Transverse colon (tissue), 4 donors: Measurements from ENCODE around the gene CBARP. TPM values are rescaled to one million over a fixed set of nuclear protein-coding genes. Genes with fewer than 3 reads are reported as not detected.

Source experiments
- DNase-seq: peaks from one replicate; pipeline ENCODE4 v3.0.0-alpha.2; 2019
- H3K27ac ChIP-seq, 4 donors: fragments of 200-600 bp; sonication (generic); 2 replicates each; pipeline ENCODE4 v1.5.1; 2016 to 2018; ENCODE audit warnings: inconsistent platforms in 4 of 4
- H3K27me3 ChIP-seq: fragments of 200-600 bp; sonication (generic); 2 replicates; pipeline ENCODE4 v1.5.1; 2017; ENCODE audit warnings: inconsistent platforms
- H3K36me3 ChIP-seq, 4 donors: fragments of 200-600 bp; sonication (generic); 2 replicates each; pipeline ENCODE4 v1.5.1; 2017 to 2019; ENCODE audit warnings: inconsistent platforms in 4 of 4
- H3K4me1 ChIP-seq, 4 donors: fragments of 200-600 bp; sonication (generic); 2 replicates each; pipeline ENCODE4 v1.5.1; 2017 to 2020; ENCODE audit warnings: inconsistent platforms in 4 of 4
- H3K4me3 ChIP-seq, 4 donors: fragments of 200-600 bp; sonication (generic); 1 replicate in 1 of 4; 2 replicates in 3 of 4; pipeline versions ENCODE4 v1.5.1 to v1.6.1; 2017 to 2019; ENCODE audit warnings: inconsistent platforms in 4 of 4
- H3K9me3 ChIP-seq, 2 donors: fragments of 200-600 bp; sonication (generic); 2 replicates each; pipeline ENCODE4 v1.5.1; 2017 to 2019; ENCODE audit warnings: inconsistent platforms in 2 of 2
- CTCF ChIP-seq, 5 experiments: fragments of 200-600 bp in 3 of 5; fragments of 450-650 bp in 2 of 5; sonication (generic) in 3 of 5; IDR thresholded peaks; 1 replicate in 2 of 5; 2 replicates in 3 of 5; pipeline ENCODE4 v1.5.1; 2016 to 2017; ENCODE audit warnings: antibody characterized with exemption in 5 of 5, inconsistent platforms in 3 of 5, mild to moderate bottlenecking in 2 of 5, moderate library complexity in 1 of 5
- EP300 ChIP-seq: sonication (generic); formaldehyde crosslinking; IDR thresholded peaks from one replicate; pipeline ENCODE4 v1.6.1; 2017; ENCODE audit warnings: antibody characterized with exemption, low read depth
- POLR2A ChIP-seq: fragments of 450-650 bp; IDR thresholded peaks from one replicate; pipeline ENCODE4 v1.6.1; 2016; ENCODE audit warnings: antibody characterized with exemption, mild to moderate bottlenecking, moderate library complexity
- POLR2AphosphoS5 ChIP-seq, 3 donors: sonication (generic); formaldehyde crosslinking; IDR thresholded peaks; one replicate each; pipeline ENCODE4 v1.6.1; 2016; ENCODE audit warnings: antibody characterized with exemption in 3 of 3
- WGBS, 2 donors: methylation state at CpG; one replicate each; pipeline ENCODE4 v1.1.5; 2018; ENCODE audit warnings: low coverage in 1 of 2; 5-methylcytosine and 5-hydroxymethylcytosine counted together
- in situ Hi-C, 4 donors: fragments of 200-750 bp; cut with MboI; loops; one replicate each; pipeline versions ENCODE4 v1.15.0 to v1.15.1; 2017; ENCODE audit warnings: low sequenced_read_pairs in 3 of 4, low pct_ligation_motif_present in 1 of 4, low pct_unique_long_range_greater_than_20kb in 1 of 4
- intact Hi-C: fragments of 100-400 bp; cut with DNase I; formaldehyde crosslinking; loops from one replicate; pipeline ENCODE4 v1.15.1; 2023; ENCODE audit warnings: low total_unique reads
- total RNA-seq, 4 donors: library from RNA; depleted of rRNA; stranded (reverse); fragments of >200 nt; gene quantifications; one replicate each; pipeline ENCODE4 v1.1.0, GENCODE V29; 2016

Gene CBARP
- total RNA-seq, 4 donors from 2014 or later, result 0.32 to 5.2 (median 0.68) TPM; not detected in 1

- H3K27me3 ChIP-seq, result no peaks in the 10 kb centered on the region
- intact Hi-C loops (no loop called here), in situ Hi-C loops (no loop called here)
- TF ChIP-seq EP300, result no peak
- no peak for TF ChIP-seq POLR2AphosphoS5 (IDR thresholded peaks at IDR 0.05)
- TF ChIP-seq POLR2A, result no peak
- no peak for TF ChIP-seq CTCF (IDR thresholded peaks at IDR 0.05)
- no peak overlapping the region for H3K4me3 ChIP-seq
- DNase-seq, result no peak
- no peak overlapping the region for H3K27ac ChIP-seq
- no peaks in the 10 kb centered on the region for H3K9me3 ChIP-seq
- H3K36me3 ChIP-seq, result peaks cover 0 to 15% (median 2%) of the 10 kb centered on the region in 4 donors
- WGBS, 2 donors, result 90% methylated on average over 17 of the region's 22 CpGs; no CpG with 5 or more reads in 1 of the 2 donors
- peaks cover 9 to 27% (median 13%) of the 10 kb centered on the region in 4 donors for H3K4me1 ChIP-seq
Observed at GRCh38 chr19:1221904-1222255, 15.9 kb downstream of the CBARP start.

DNA sequence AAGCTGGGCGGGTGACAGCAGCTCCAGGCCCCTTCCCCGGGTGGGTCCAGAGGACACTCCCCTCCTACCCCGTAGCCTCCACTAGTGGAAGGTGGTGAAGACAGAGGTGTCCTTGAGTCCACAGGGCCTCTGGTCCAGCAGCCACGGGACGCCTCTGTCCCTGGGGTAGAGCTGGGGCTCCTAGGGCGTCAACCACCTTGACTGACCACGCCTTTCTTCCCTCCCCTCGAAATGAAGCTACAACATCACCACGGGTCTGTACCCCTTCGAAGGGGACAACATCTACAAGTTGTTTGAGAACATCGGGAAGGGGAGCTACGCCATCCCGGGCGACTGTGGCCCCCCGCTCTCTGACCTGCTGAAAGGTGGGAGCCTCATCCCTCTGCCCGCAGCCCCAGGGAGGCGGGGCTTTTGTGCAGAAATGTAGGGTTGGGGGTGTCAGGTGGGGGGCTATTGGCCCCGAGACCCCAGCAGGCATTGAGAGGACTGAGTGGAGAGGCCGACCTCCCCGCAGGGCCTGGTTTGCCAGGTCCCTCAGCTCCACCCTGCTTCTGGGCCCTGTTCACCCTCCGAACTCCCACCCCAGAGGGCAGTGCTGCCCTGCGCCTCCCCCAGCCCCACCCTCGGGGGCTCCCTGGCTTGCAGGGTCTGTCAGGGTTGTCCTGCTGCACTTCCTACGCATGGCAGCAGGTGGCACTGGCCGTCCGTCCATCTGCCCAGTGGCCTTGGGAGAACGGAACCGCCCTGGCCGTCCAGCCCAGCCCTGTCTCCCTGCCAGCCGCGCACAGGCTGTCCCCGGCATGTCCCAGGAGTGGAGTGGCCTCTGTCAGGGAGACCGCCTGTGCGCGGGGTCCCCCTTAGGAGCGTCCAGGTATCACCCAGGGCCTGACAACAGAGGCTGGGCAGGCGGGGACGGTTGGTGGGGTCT lies 16.6 kb downstream of the CBARP start:
- Histone ChIP-seq H3K36me3 (peaks cover 0 to 10% (median 0%) of the 10 kb centered on the region in 4 donors), H3K4me3 (no peak overlapping the region), H3K9me3 (no peaks in the 10 kb centered on the region), H3K27me3 (no peaks in the 10 kb centered on the region), H3K4me1 (peaks cover 9 to 34% (median 17%) of the 10 kb centered on the region in 4 donors), H3K27ac (no peak overlapping the region)
- WGBS, 2 donors, result 72 to 80% methylated on average over 2 to 29 of the region's 38 CpGs
- TF ChIP-seq POLR2A (no peak), CTCF (IDR thresholded peaks at IDR 0.05) (peak; percentile 54 to 73 (median 67))
- no peak for DNase-seq
- intact Hi-C loops (no loop called here), in situ Hi-C loops (no loop called here)

GRCh38 chr19:1220477-1220930 lies 17.3 kb downstream of the CBARP start:
- 80% methylated on average over 27 of the region's 33 CpGs; no CpG with 5 or more reads in 1 of the 2 donors for WGBS, 2 donors

More at GRCh38 chr19:1220477-1220930, 17.3 kb downstream of the CBARP start:
- intact Hi-C loops (no loop called here), in situ Hi-C loops (no loop called here)
- Histone ChIP-seq H3K36me3 (peaks cover 0 to 10% (median 0%) of the 10 kb centered on the region in 4 donors), H3K9me3 (no peaks in the 10 kb centered on the region), H3K4me1 (peaks cover 14 to 41% (median 21%) of the 10 kb centered on the region in 4 donors), H3K4me3 (no peak overlapping the region), H3K27ac (no peak overlapping the region), H3K27me3 (no peaks in the 10 kb centered on the region)
- DNase-seq, result no peak
- TF ChIP-seq POLR2A (no peak), POLR2AphosphoS5 (IDR thresholded peaks at IDR 0.05) (no peak), EP300 (no peak), CTCF (IDR thresholded peaks at IDR 0.05) (no peak)
